AG04449 (cell line): Measurements from ENCODE around the gene PNKD.

Experiments
- CTCF ChIA-PET: fragments of 350-600 bp; formaldehyde crosslinking; extraction: SDS; loops from one replicate; lab custom pipeline; 2021; ENCODE audit warnings: antibody characterized with exemption; lab: Yijun Ruan, JAX
- POLR2A ChIA-PET: fragments of 400-600, 350-600 bp; formaldehyde crosslinking; extraction: SDS; loops from one replicate; lab custom pipeline; 2020; ENCODE audit warnings: antibody characterized with exemption, inconsistent platforms; lab: Yijun Ruan, JAX
- DNase-seq: peaks from one replicate; pipeline ENCODE4 v3.0.0-alpha.2; 2010; ENCODE audit warnings: low read depth, low spot score
- H3K4me3 ChIP-seq: 2 replicates; pipeline ENCODE4 v1.5.1; 2011; ENCODE audit warnings: low read depth, mild to moderate bottlenecking, control low read depth, low read length
- TF ChIP-seq, protein P1 (sequence below): IDR thresholded peaks from one replicate; pipeline ENCODE4 v1.5.1; 2011; ENCODE audit warnings: mild to moderate bottlenecking, moderate library complexity, low read length, control low read depth, inconsistent platforms; ENCODE audit not compliant: insufficient read depth; ENCODE audit errors: missing control alignments

PNKD gene

DNA sequence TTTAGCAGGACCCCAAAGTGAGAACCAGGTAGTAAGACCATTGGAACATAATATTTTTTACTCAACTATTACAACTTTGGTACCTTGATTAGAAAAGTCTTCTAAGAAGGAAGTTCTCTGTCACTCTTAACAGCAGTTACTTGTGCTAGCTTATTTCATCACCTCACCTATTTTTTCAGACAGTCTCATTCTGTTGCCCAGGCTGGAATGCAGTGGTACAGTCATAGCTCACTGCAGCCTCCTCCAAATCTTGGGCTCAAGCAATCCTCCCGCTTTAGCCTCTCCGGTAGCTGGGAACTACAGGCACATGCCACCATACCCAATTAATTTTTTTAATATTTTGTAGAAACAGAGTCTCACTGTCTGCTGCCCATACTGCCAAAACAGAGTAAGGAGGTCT lies 35.3 kb upstream of the PNKD start:
- TF ChIP-seq, protein P1, sequence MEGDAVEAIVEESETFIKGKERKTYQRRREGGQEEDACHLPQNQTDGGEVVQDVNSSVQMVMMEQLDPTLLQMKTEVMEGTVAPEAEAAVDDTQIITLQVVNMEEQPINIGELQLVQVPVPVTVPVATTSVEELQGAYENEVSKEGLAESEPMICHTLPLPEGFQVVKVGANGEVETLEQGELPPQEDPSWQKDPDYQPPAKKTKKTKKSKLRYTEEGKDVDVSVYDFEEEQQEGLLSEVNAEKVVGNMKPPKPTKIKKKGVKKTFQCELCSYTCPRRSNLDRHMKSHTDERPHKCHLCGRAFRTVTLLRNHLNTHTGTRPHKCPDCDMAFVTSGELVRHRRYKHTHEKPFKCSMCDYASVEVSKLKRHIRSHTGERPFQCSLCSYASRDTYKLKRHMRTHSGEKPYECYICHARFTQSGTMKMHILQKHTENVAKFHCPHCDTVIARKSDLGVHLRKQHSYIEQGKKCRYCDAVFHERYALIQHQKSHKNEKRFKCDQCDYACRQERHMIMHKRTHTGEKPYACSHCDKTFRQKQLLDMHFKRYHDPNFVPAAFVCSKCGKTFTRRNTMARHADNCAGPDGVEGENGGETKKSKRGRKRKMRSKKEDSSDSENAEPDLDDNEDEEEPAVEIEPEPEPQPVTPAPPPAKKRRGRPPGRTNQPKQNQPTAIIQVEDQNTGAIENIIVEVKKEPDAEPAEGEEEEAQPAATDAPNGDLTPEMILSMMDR, result no peak
- POLR2A ChIA-PET, result no interaction called here
- H3K4me3 ChIP-seq, result no peak overlapping the region
- CTCF ChIA-PET, result interaction anchor here (1.0 to 2.3 kb wide), 5 partner anchors 9 to 37 kb away, joined by 3 to 7 read pairs (median 4); no protein-coding TSS in a partner anchor
- no peak for DNase-seq

GRCh38 chr2:218236829-218237228 lies 33.5 kb upstream of the PNKD start:
- TF ChIP-seq, protein P1, result no peak
- CTCF ChIA-PET, result no interaction called here
- H3K4me3 ChIP-seq, result no peak overlapping the region
- DNase-seq, result no peak
- POLR2A ChIA-PET, result no interaction called here

GRCh38 chr2:218238887-218239286 lies 31.4 kb upstream of the PNKD start:
- TF ChIP-seq, protein P1, result no peak
- ChIA-PET CTCF (interaction anchor here (1.4 kb wide), 1 partner anchor 10 kb away, joined by 3 read pairs; no protein-coding TSS in a partner anchor), POLR2A (no interaction called here)
- H3K4me3 ChIP-seq, result no peak overlapping the region
- no peak for DNase-seq

DNA sequence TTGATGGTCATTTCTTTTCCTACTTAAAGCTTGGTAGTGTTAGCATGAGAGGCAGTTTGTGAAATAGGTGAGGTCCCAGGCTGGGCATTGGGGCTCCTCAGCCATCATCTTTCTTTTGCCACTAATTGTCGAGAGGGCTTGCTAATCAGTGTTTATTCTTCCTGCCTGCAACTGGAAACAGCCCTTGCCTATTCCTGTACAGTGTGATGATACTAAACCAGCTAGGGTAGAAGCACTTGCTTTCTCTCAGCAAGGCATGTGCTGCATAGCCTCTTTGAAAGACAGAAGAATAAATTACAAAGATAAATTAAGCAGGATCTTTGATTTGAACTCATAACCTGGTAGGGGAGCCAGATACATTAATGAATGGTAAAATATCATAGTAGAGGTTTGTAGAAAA lies 26.1 kb upstream of the PNKD start:
- no peak for DNase-seq
- H3K4me3 ChIP-seq, result no peak overlapping the region
- TF ChIP-seq, protein P1, result no peak
- ChIA-PET POLR2A (no interaction called here), CTCF (interaction anchor here (1.0 to 8.3 kb wide), 5 partner anchors 8 to 26 kb away, joined by 3 to 75 read pairs (median 5); partner anchors contain the start of genes AAMP and PNKD)

DNA sequence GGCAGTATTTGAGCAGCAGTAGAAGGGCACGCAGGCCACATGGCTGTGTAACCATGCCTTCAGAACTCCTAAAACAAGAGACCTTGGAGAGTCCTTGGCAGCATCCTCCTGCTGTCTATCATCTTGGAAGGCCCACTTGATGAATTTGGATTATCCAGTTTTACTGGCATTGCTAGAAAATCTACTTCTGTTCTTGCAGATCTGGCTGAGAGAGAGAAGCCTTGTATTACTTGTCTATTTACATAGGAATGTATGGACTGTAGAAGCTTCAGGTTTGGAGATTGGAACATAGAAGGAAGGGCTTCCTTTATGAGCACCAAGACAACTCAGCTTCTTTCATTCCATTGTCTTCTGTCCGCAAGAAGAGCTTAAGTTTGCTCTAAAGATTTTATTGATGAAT lies 25.7 kb upstream of the PNKD start:
- ChIA-PET CTCF (interaction anchor here (1.0 to 8.3 kb wide), 4 partner anchors 9 to 14 kb away, joined by 3 to 75 read pairs (median 14); no protein-coding TSS in a partner anchor), POLR2A (no interaction called here)
- DNase-seq, result no peak
- TF ChIP-seq, protein P1, result no peak
- no peak overlapping the region for H3K4me3 ChIP-seq

DNA sequence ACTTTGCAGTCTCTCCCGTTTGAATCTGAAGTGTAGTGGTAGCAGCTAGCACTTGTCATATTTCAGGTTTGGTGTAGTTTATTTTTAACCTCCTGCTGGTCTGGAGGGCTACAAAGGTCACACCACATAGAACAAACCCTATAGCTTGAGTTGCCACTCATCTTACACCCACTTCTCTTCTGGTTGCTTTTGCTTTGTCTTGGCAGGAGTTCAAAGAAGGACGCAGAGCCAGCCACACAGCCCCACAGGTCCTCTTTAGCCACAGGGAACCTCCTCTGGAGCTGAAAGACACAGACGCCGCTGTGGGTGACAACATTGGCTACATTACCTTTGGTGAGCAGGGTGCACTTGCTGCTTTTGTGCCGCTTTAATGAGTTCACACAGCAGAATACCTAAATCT lies 25.1 kb upstream of the PNKD start:
- no peak overlapping the region for H3K4me3 ChIP-seq
- TF ChIP-seq, protein P1, result no peak
- ChIA-PET POLR2A (no interaction called here), CTCF (interaction anchor here (0.9 to 8.3 kb wide), 4 partner anchors 9 to 59 kb away, joined by 3 to 75 read pairs (median 12); no protein-coding TSS in a partner anchor)
- DNase-seq, result no peak
